Esophagus muscularis mucosa (tissue), 4 donors: ENCODE measurements around the gene NCLN.

Source experiments
- EP300 ChIP-seq: sonication (generic); formaldehyde crosslinking; IDR thresholded peaks from one replicate; pipeline ENCODE4 v1.6.1; 2017; ENCODE audit warnings: antibody characterized with exemption
- POLR2A ChIP-seq: fragments of 450-650 bp; IDR thresholded peaks from one replicate; pipeline ENCODE4 v1.6.1; 2017; ENCODE audit warnings: antibody characterized with exemption, moderate library complexity, mild to moderate bottlenecking, low read depth
- POLR2AphosphoS5 ChIP-seq, 2 donors: sonication (generic); formaldehyde crosslinking; IDR thresholded peaks; one replicate each; pipeline ENCODE4 v1.6.1; 2017; ENCODE audit warnings: antibody characterized with exemption in 2 of 2
- TF ChIP-seq, protein P1 (sequence below), 3 experiments: fragments of 200-600 bp in 2 of 3; fragments of 450-650 bp in 1 of 3; sonication (generic) in 2 of 3; IDR thresholded peaks; one replicate each; pipeline ENCODE4 v1.5.1; 2017 to 2019; ENCODE audit warnings: antibody characterized with exemption in 3 of 3, mild to moderate bottlenecking in 2 of 3, moderate library complexity in 1 of 3

DNA sequence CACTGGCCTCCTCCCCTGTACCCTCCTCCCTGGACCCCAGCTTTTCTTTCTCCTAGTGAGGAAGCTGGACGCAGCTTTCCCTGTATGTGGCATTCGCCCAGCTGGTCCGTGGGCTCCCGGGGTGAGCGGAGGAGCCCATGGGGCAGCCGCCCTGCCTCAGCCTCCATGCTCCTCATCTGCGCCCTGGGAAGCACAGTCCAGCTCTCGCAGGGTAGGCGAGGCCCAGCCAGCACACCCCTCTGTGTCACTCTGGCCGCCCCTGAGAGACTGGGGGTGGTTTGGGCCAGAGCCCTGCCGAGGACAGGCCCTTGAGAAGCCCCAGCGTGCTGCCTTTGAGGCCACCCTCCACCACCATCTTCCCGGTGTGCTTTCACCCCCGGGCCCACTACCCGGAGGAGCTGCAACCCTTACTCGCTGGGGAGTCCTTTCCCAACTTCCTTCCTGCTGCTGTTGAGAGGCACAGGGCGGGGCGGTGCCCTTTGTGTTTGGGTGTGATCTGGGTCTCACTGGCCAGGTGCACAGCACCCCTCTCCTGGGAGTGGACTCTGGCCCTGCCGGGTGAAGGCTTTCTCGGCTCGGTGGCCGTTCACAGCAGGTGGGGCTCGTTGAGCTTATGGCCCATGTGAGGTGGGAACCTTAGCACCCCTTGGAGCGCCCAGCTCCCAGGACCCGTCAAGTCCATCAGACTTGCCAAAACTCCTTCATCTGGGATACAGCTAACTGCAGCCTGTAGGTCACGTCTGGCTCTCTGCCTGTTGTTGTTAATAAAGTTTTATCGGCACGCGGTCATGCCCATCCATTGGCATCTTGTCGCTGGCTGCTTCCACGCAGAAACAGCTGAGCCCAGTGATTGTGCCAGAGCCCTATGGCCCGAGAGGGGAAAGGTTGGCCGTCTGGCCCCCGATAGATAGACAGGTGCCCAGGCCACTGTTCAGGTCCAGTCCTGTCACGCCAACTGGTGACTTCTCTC lies 3.2 kb downstream of the NCLN start:
- TF ChIP-seq EP300 = no peak
- TF ChIP-seq, protein P1, sequence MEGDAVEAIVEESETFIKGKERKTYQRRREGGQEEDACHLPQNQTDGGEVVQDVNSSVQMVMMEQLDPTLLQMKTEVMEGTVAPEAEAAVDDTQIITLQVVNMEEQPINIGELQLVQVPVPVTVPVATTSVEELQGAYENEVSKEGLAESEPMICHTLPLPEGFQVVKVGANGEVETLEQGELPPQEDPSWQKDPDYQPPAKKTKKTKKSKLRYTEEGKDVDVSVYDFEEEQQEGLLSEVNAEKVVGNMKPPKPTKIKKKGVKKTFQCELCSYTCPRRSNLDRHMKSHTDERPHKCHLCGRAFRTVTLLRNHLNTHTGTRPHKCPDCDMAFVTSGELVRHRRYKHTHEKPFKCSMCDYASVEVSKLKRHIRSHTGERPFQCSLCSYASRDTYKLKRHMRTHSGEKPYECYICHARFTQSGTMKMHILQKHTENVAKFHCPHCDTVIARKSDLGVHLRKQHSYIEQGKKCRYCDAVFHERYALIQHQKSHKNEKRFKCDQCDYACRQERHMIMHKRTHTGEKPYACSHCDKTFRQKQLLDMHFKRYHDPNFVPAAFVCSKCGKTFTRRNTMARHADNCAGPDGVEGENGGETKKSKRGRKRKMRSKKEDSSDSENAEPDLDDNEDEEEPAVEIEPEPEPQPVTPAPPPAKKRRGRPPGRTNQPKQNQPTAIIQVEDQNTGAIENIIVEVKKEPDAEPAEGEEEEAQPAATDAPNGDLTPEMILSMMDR (IDR thresholded peaks at IDR 0.05) = no peak
- no peak for TF ChIP-seq POLR2A
- TF ChIP-seq POLR2AphosphoS5 (IDR thresholded peaks at IDR 0.05) = no peak
